ENCODE data around the gene IFITM10.

Gene IFITM10

GRCh38 chr11:1763796-1764661, 13.6 kb upstream of the IFITM10 start, which contains the start of gene CTSD:
TSS of gene CTSD (minus strand) at chr11:1763927. CDS start at chr11:1763859, 68 bp downstream.
- DNase-seq (ENCODE audit: low read depth, low spot score): peak; percentile 21

GRCh38 chr11:1763336-1763795, 13.0 kb upstream of the IFITM10 start:
- no peak for DNase-seq (ENCODE audit: low read depth, low spot score)

- no peak for DNase-seq (ENCODE audit: low read depth, low spot score)
These were observed 12.3 kb upstream of the IFITM10 start for GRCh38 chr11:1762537-1763302.

DNA sequence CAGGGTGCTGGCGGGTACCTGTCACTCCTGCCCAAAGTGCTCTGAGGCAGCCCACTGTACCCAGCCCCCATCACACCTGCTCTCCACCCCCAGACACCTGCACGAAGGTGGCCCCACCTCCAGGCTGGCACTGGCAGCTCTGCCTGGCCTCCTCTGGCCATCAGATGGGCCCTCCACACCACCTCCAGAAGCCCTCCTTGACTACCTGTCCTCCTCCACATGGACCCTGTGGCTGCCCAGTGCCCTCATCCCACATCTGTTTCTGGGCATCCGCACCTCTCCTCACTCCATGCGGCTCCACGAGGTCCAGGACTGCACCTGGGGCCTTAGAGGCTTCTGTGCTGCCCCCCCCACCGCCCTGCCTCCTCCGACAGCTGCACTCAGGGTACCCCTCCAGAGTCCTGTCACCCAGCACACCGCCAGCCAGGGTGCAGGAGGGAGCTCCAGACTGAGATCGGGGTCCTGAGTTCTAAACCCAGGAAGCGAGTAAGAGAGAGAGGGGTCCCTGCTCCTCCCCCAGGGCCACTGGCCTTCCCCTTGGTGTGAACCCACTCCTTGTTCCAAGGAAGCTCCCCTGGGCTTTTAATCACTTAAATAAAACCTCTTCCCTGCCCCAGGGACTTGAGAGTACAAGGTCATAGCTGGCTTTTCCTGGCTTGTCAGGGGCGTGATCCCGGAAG, 11.6 kb upstream of the IFITM10 start:
- DNase-seq (ENCODE audit: low read depth, low spot score): no peak

- no peak for DNase-seq (ENCODE audit: low read depth, low spot score)
These were observed 10.9 kb upstream of the IFITM10 start for GRCh38 chr11:1761110-1761856.

GRCh38 chr11:1760351-1761109, 10.1 kb upstream of the IFITM10 start:
- DNase-seq (ENCODE audit: low read depth, low spot score): no peak

DNA sequence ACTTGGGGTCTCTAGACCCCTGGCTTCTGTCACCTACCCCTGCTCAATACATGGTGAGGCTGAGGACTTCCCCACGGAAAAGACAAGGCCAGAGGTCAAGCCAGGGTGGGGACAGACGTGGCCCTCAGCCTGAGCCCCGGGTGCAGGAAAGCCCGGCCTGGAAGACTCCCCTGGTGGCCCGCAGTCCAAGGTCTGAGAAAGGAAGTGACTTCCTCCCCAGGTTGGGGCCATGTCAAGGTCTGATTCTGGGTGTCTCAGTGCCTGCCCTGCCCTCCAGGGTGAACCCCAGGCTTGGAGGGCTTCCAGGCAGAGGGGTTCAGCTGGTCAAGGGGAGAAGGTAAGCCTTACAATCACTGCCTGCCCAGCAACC, 9.4 kb upstream of the IFITM10 start:
- no peak for DNase-seq (ENCODE audit: low read depth, low spot score)

DNA sequence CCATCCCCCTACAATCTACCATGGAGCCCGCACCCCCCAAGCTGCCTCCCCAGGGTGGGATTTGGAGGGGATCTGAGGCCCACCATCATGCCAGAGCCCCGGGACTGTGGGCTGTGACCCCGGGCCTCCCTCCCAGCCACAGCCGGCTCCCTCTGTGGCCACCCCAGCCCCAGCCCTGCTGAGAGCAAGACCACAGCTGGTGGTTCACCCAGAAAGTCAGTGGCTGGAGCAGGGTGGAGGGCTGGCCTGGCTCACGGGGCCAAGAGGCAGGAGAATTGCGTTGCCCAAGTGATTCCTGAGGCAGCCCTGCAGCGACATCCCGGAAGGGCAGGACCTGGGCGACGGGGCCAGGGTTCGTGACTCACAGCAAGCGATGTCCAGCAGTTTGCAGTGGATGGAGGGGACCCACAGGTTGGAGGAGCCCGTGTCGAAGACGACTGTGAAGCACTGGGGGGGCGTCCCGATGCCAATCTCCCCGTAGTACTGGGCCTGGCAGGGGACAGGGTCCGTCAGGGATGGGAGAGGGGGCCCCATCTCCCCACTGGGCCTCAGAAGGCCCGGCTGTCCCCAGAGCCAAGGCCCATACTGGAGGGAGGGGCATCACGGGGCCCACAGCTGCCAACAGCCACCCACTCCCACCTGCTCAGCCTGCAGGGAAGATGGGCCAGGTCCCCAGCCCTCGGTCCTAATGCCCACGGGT, 8.9 kb upstream of the IFITM10 start:
- DNase-seq (ENCODE audit: low read depth, low spot score): no peak

- no peak for DNase-seq (ENCODE audit: low read depth, low spot score)
These were observed 8.3 kb upstream of the IFITM10 start for GRCh38 chr11:1758611-1759150.

DNA sequence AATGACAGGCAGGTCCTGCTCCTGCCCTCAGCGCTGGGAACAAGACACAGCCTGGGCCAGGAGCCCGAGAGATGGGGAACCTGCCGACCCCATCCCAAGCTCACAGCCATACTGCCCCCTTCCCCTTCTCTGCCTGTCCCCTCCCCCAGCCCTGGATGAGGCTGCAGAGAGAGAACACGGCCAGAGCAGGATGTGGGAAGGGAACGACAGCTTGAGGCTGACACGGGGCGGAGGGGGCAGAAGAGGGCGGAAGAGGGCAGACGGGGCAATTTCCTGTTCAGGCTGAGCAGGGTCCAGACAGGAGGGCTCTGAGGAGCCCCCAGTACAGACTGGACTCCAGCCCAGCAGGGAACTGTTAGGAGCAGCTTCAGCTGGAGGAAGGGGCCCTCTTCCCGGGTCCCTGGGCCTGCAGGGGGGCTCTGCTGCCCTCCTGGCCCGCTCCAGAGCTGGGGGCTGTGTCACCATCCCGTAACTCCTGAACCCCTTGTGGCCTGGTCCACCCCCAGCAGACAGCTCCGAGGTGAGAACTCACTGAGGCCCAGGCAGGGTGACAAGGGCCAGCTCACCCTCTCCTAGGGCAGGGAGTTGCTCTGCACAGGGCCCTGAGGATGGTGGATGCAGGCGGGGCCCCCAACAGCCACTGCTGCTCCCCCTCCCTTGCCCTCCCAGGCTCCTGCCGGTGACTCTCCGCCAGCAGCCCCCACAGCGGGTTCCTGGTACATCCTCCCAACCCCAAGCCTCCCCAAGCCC, 7.6 kb upstream of the IFITM10 start:
- no peak for DNase-seq (ENCODE audit: low read depth, low spot score)

DNA sequence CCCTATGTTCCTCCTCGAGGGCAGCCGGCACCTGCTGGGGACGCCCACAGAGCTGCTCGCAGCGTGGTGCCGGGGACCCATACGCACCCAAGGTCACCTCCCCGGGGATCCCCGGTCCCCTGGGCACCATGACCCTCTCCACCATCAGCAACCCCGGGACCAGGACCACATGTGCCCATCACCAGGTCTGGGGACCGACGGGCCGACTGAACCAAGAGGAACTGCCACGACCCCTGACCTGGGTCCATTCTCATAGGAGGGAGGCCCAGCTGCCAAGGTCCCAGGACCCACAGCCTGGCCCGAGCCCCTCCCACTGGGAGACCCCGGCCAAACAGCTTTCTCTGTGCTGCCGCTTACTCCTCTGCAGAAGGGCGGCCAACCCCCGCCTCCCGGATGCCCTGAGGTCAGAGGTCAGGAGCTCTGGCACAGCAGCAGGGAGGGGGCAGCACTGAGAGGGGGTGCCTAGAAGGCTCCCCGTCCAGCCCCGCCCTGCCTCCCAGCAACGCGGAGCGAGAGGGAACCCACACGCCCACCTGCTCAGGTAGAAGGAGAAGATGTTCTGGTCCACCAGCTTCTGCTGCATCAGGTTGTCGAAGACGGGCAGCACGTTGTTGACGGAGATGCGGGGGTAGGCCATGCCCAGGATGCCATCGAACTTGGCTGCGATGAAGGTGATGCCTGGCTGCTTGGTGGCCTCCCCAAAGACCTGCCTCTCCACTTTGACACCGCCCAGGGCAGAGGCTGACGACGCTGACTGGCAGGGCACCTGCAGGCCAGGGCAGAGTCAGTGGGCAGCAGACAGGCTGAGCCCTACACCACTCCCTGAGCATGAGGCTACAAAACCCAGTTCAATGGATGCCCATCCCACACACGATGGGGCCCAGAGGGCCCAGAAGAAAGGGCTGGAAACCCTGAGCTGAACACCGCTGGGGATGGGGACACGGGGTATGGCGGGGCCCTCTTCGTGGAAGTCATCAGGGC, 6.7 kb upstream of the IFITM10 start:
- no peak for DNase-seq (ENCODE audit: low read depth, low spot score)

GRCh38 chr11:1755692-1756561, 5.5 kb upstream of the IFITM10 start:
- DNase-seq (ENCODE audit: low read depth, low spot score): no peak

- DNase-seq (ENCODE audit: low read depth, low spot score): no peak
These were observed 4.9 kb upstream of the IFITM10 start for GRCh38 chr11:1755344-1755691.

DNA sequence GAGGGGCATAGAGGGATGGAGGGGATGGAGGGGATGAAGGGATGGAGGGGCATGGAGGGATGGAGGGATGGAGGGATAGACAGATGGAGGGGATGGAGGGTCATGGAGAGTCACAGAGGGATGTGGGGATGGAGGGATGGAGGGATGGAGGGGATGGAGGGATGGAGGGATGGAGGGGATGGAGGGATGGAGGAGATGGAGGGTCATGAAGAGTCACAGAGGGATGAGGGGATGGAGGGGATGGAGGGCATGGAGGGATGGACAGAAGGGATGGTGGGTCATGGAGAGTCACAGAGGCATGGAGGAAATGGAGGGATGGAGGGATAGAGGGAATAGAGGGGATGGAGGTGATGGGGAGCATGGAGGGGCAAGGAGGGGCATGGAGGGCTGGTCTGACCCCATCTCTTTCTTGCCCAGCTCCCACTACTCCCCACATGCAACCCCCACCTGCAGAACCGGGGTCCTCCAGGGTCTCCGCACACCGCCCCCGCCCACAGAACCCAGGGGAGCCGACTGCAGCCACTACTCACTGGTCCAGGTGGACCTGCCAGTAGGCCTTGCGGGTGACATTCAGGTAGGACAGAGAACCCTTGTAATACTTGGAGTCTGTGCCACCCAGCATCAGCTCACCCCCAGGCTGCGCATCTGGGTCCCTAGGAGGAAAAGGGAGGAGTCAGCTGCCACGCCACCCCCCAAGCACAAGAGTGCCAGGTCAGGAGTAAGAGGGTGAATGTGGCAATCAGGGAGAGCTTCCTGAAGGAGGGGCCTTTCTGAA, 4.2 kb upstream of the IFITM10 start:
- DNase-seq (ENCODE audit: low read depth, low spot score): no peak

DNA sequence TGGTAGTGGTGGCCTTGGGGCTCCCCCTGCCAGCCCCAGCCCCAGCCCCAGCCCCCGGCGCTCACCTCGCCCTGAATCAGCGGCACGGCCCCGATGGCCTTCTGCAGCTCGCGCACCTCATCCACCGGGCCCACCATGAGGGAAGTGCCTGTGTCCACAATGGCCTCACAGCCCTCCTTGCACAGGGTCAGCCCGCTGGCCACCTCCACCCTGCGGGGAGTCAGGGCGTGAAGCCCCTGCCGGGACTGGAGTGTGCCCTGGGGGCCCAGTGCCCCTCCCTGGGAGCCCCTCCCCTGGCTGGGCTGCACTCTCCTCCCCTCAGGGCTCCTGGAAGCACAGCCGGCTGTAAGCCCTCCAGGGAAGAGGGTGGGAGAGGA, 3.5 kb upstream of the IFITM10 start:
- no peak for DNase-seq (ENCODE audit: low read depth, low spot score)

DNA sequence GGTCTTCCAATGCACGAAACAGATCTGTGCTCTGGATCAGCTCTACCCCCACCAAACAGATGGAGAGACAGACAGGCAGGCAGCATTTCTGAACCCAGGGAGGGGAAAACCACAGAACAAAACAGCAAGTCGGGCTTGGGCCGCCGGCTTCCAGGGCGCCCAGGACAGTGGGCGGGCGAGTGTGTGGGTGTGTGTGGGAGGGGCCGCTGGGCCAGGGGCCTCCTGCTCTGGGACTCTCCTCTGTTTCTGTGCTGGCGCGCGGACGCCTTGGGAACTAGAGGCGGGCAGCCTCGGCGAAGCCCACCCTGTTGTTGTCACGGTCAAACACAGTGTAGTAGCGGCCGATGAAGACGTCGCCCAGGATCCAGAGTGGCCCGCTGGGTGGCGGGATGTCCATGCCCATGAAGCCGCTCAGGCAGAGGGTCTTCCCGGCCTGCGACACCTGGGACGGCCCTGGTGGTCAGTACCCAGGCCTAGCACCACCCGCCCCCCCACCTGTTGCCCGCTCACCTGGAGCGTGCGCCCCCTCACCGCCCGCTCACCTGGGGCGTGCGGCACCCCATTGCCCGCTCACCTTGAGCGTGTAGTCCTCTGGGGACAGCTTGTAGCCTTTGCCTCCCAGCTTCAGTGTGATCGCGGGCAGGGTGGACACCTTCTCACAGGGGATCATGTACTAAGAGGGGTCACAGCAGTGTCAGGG, 3.0 kb upstream of the IFITM10 start:
- DNase-seq (ENCODE audit: low read depth, low spot score): no peak

Data from smooth muscle cell of the brain vasculature (primary cell).